Measurements from ENCODE around the gene KCNMA1. TPM values are rescaled to one million over a fixed set of nuclear protein-coding genes. Genes with fewer than 3 reads are reported as not detected.

The KCNMA1 gene
- total and polyA plus RNA-seq, 9 of the 15 experiments (the other 6 are each of a cell fraction or from before 2014, with no cell fraction given) = 0.01 to 0.95 (median 0.15) TPM; not detected in 4

GRCh38 chr10:77531441-77532001 lies 106.1 kb downstream of the KCNMA1 start (continued):
- TF ChIP-seq L3MBTL2 (IDR thresholded peaks at IDR 0.05) = peak; percentile 34; the same call in 1 of the 2 replicates
- TF ChIP-seq ZNF165 (CRISPR knock-in tag; IDR thresholded peaks at IDR 0.05; ENCODE audit: borderline replicate concordance) = no peak
- peak; percentile 44; the same call in 1 of the 2 replicates for TF ChIP-seq ATF3 (IDR thresholded peaks at IDR 0.05)
- TF ChIP-seq ATF3 (CRISPR knock-in tag; conservative IDR thresholded peaks at IDR 0.05) = no peak
- peak; percentile 97 for TF ChIP-seq MAFG (tag; conservative IDR thresholded peaks at IDR 0.05)
- no peak for TF ChIP-seq ZNF584 (CRISPR knock-in tag; IDR thresholded peaks at IDR 0.05; ENCODE audit: low read depth)
- peak; percentile 20; the same call in 1 of the 2 replicates for TF ChIP-seq ATF7 (IDR thresholded peaks at IDR 0.05)
- peak; percentile 69; the same call in 1 of the 2 replicates for TF ChIP-seq MAFF (IDR thresholded peaks at IDR 0.05; ENCODE audit: low read length)
- peak; percentile 86 for TF ChIP-seq NFE2 (IDR thresholded peaks at IDR 0.05; ENCODE audit: low read depth)

GRCh38 chr10:77530011-77530410 lies 107.6 kb downstream of the KCNMA1 start:
- H4K20me1 ChIP-seq (replicated peaks; ENCODE audit: control insufficient read depth, insufficient read depth, low read length) = no peaks in the 10 kb centered on the region
- H3K79me2 ChIP-seq (ENCODE audit: control insufficient read depth, insufficient read depth, low read length) = no peaks in the 10 kb centered on the region
- no peak for FAIRE-seq
- no peak overlapping the region for H3K9ac ChIP-seq (ENCODE audit: insufficient read depth in 1 of 2, low read depth in 2 of 2, low read length in 2 of 2)
- no peaks in the 10 kb centered on the region for H3K9me3 ChIP-seq (replicated peaks; ENCODE audit: control insufficient read depth, insufficient read depth, low read depth, low read length)
- no peak overlapping the region for H3K27ac ChIP-seq (ENCODE audit: extremely low read depth, low read depth, low read length)
- H3K4me3 ChIP-seq = no peak overlapping the region
- no peaks in the 10 kb centered on the region for H3K9me1 ChIP-seq (ENCODE audit: control insufficient read depth, insufficient read depth, low read length)
- intact Hi-C loops (cut with micrococcal nuclease) (loop anchor here (10.0 kb wide), 1 partner anchor 115 kb away; no protein-coding TSS in a partner anchor), in situ Hi-C loops (cut with MboI) (no loop called here)
- no peak overlapping the region for H2AFZ ChIP-seq (ENCODE audit: low read depth, low read length)
- CTCF ChIA-PET (ENCODE audit: low intra/inter-chr PET ratio) = no interaction called here
- H3K27me3 ChIP-seq (ENCODE audit: control insufficient read depth in 2 of 2, insufficient read depth in 2 of 2, low read length in 2 of 2) = peaks cover 0 to 16% of the 10 kb centered on the region in 2 experiments; a peak in 2 of 5 replicates
- no peak for ATAC-seq
- BruUV-seq (replicated peaks) = no TSS peak
- DNase-seq (ENCODE audit: extremely low read depth in 1 of 4, low spot score in 3 of 4) = no peak
- no peak overlapping the region for H3K4me2 ChIP-seq (ENCODE audit: insufficient read depth, low read length)
- H3K36me3 ChIP-seq (ENCODE audit: control insufficient read depth, insufficient read depth, low read length) = no peaks in the 10 kb centered on the region
- 8% methylated on average over 3 of the region's 3 CpGs for WGBS (ENCODE audit: insufficient coverage, low coverage, missing lambda C conversion rate)
- peaks cover 0 to 5% of the 10 kb centered on the region in 2 experiments; a peak in 3 of 5 replicates for H3K4me1 ChIP-seq (replicated peaks in 1 of 2; ENCODE audit: control insufficient read depth in 2 of 2, insufficient read depth in 2 of 2, low read length in 2 of 2)
- POLR2A ChIA-PET = no interaction called here
- TF ChIP-seq FUS (optimal IDR thresholded peaks at IDR 0.05; ENCODE audit: low read depth, low read length) = no peak
- no peak for TF ChIP-seq ETS2 (tag; IDR thresholded peaks at IDR 0.05; ENCODE audit: borderline replicate concordance, poor library complexity, severe bottlenecking)
- TF ChIP-seq ASH1L (IDR thresholded peaks at IDR 0.05; ENCODE audit: borderline replicate concordance, low read depth, partially characterized antibody) = no peak
- TF ChIP-seq ZBTB26 (CRISPR knock-in tag; IDR thresholded peaks at IDR 0.05) = no peak
- no peak for TF ChIP-seq SREBF2 (CRISPR knock-in tag; IDR thresholded peaks at IDR 0.05)
- TF ChIP-seq PBX2 (CRISPR knock-in tag; IDR thresholded peaks at IDR 0.05; ENCODE audit: low read depth) = no peak
- TF ChIP-seq PBX2 (tag; conservative IDR thresholded peaks at IDR 0.05; ENCODE audit: low read depth) = no peak
